Neuronal stem cell (in vitro differentiated cells): ENCODE results near the gene RFX1.

Experiments
- DNase-seq: peaks from one replicate; pipeline ENCODE4 v3.0.0-alpha.2; 2013; ENCODE audit warnings: low spot score
- H2AFZ ChIP-seq: one replicate; pipeline ENCODE4 v1.6.1; 2013; ENCODE audit warnings: mild to moderate bottlenecking, low read length, inconsistent platforms
- H2AK5ac ChIP-seq: 2 replicates; pipeline ENCODE4 v1.6.1; 2013; ENCODE audit warnings: low read depth, mild to moderate bottlenecking, inconsistent platforms, low read length, moderate library complexity, mixed read lengths
- H2BK120ac ChIP-seq: 2 replicates; pipeline ENCODE4 v1.6.1; 2013; ENCODE audit warnings: low read depth, mild to moderate bottlenecking, inconsistent platforms, low read length, moderate library complexity, mixed read lengths
- H2BK12ac ChIP-seq: one replicate; pipeline ENCODE4 v1.6.1; 2013; ENCODE audit warnings: low read length, inconsistent platforms
- H2BK15ac ChIP-seq: 2 replicates; pipeline ENCODE4 v1.6.1; 2013; ENCODE audit warnings: mild to moderate bottlenecking, low read length, inconsistent platforms, mixed read lengths
- H2BK5ac ChIP-seq: one replicate; pipeline ENCODE4 v1.6.1; 2013; ENCODE audit warnings: inconsistent platforms, mild to moderate bottlenecking, low read length, moderate library complexity
- H3K14ac ChIP-seq: one replicate; pipeline ENCODE4 v1.6.1; 2013; ENCODE audit warnings: low read length, inconsistent platforms
- H3K18ac ChIP-seq: 2 replicates; pipeline ENCODE4 v1.6.1; 2013; ENCODE audit warnings: low read length, inconsistent platforms
- H3K23ac ChIP-seq: 2 replicates; pipeline ENCODE4 v1.6.1; 2013; ENCODE audit warnings: low read depth, mild to moderate bottlenecking, mixed read lengths, low read length, inconsistent platforms; ENCODE audit not compliant: poor library complexity
- H3K27ac ChIP-seq: replicated peaks from 3 replicates; pipeline ENCODE4 v1.5.1; 2013; ENCODE audit warnings: low read length, inconsistent platforms
- H3K27me3 ChIP-seq, 3 experiments: 2 replicates each; pipeline ENCODE4 v1.6.1; 2013; ENCODE audit warnings: low read length in 3 of 3, mild to moderate bottlenecking in 2 of 3, inconsistent platforms in 1 of 3, low read depth in 1 of 3, mixed read lengths in 1 of 3, moderate library complexity in 1 of 3; ENCODE audit not compliant: control insufficient read depth in 3 of 3, insufficient read depth in 3 of 3
- H3K36me3 ChIP-seq, 2 donors: replicated peaks in 1 of 2; 2 replicates each; pipeline ENCODE4 v1.6.1; 2013; ENCODE audit warnings: low read length in 2 of 2; ENCODE audit not compliant: control insufficient read depth in 2 of 2, insufficient read depth in 2 of 2
- H3K4ac ChIP-seq: 2 replicates; pipeline ENCODE4 v1.6.1; 2013; ENCODE audit warnings: inconsistent platforms, mild to moderate bottlenecking, low read length, moderate library complexity
- H3K4me1 ChIP-seq, 2 donors: 1 replicate in 1 of 2; 2 replicates in 1 of 2; pipeline ENCODE4 v1.6.1; 2013; ENCODE audit warnings: low read length in 2 of 2, low read depth in 1 of 2; ENCODE audit not compliant: control insufficient read depth in 2 of 2, insufficient read depth in 1 of 2
- H3K4me2 ChIP-seq: one replicate; pipeline ENCODE4 v1.6.1; 2013; ENCODE audit warnings: mild to moderate bottlenecking, low read length, inconsistent platforms; ENCODE audit not compliant: insufficient read depth, poor library complexity, severe bottlenecking
- H3K4me3 ChIP-seq, 2 donors: 2 replicates each; pipeline ENCODE4 v1.5.1; 2013; ENCODE audit warnings: low read length in 2 of 2, mild to moderate bottlenecking in 2 of 2, inconsistent platforms in 1 of 2, moderate library complexity in 1 of 2
- H3K79me1 ChIP-seq: one replicate; pipeline ENCODE4 v1.6.1; 2013; ENCODE audit warnings: low read depth, mild to moderate bottlenecking, inconsistent platforms, low read length, moderate library complexity
- H3K9ac ChIP-seq: one replicate; pipeline ENCODE4 v1.6.1; 2013; ENCODE audit warnings: mild to moderate bottlenecking, low read depth, low read length, inconsistent platforms; ENCODE audit not compliant: poor library complexity
- H3K9me3 ChIP-seq, 2 donors: replicated peaks in 1 of 2; 2 replicates each; pipeline versions ENCODE3 to v1.6.1; 2013; ENCODE audit warnings: low read length in 2 of 2, mild to moderate bottlenecking in 2 of 2, inconsistent platforms in 1 of 2, low read depth in 1 of 2, mixed read lengths in 1 of 2, moderate library complexity in 1 of 2; ENCODE audit not compliant: control insufficient read depth in 2 of 2, insufficient read depth in 1 of 2
- H4K8ac ChIP-seq: one replicate; pipeline ENCODE4 v1.6.1; 2013; ENCODE audit warnings: low read depth, mild to moderate bottlenecking, inconsistent platforms, low read length, moderate library complexity
- H4K91ac ChIP-seq: one replicate; pipeline ENCODE4 v1.6.1; 2013; ENCODE audit warnings: low read length, low read depth, mild to moderate bottlenecking, inconsistent platforms; ENCODE audit not compliant: poor library complexity
- WGBS, 2 donors: extraction: QIAGEN DNeasy Blood & Tissue Kit; methylation state at CpG; one replicate each; pipeline ENCODE4 v1.1.7; 2013; ENCODE audit warnings: missing lambda C conversion rate in 2 of 2, mixed read lengths in 1 of 2; ENCODE audit not compliant: insufficient read length in 2 of 2, insufficient replicate concordance in 1 of 2; ENCODE audit errors: extremely low coverage in 2 of 2; 5-methylcytosine and 5-hydroxymethylcytosine counted together

RFX1 gene

DNA sequence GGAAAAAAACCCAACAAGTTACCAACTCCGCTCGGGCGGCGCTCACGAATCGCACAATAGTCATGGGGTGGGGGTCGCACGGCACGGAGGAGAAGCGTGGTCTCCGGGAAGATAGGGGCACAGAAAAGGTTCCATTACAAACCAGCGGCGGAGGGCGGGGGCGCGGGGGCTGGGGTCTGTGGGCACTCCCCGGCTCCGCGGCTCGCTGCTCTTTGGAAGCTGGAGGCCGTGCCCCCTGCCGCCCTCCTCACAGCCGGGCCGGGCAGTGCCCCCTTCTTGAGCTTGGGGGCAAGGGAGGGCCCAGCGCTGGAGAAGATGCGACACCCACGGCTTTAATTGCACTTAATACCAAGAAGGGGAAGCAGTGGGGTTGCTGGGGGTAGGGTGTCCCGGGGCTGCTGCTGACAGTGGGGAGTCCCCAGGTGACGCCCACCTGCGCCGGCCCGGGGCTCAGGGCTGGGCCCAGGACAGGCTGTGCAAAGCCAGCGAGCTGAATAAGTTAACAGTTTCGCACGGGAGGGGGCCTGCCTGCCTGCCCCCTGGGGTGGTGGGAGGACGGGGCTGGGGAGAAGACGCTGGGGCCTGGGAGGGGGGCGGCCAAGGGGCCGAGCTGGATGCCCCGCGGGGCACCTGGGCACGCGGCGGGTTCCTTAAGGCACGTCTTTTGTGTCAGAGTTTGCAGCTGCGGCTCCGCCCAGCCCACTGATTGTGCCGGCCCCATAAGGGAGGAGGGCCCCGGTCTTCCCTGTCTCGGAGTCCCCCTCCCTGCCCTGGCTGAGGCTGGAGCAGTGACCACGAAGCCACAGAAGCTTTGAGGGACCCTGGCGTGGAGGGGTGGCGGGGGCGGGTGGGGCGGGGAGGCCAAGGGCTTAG, 44.1 kb downstream of the RFX1 start:
- Histone ChIP-seq H3K4me3 (no peak overlapping the region), H2BK120ac (no peak overlapping the region), H3K36me3 (peaks cover 45 to 66% of the 10 kb centered on the region in 2 donors), H3K23ac (peak overlapping the region; percentile 20), H3K4me2 (peak overlapping the region; percentile 49), H3K27ac (no peak overlapping the region), H3K9me3 (no peaks in the 10 kb centered on the region), H2BK15ac (peak overlapping the region; percentile 85), H4K91ac (no peak overlapping the region), H3K14ac (no peak overlapping the region), H2AK5ac (peak overlapping the region; percentile 81), H2BK12ac (no peak overlapping the region), H3K4me1 (peaks cover 0 to 9% of the 10 kb centered on the region in 2 donors), H3K79me1 (peaks cover 9% of the 10 kb centered on the region), H3K9ac (no peak overlapping the region), H3K4ac (peak overlapping the region; percentile 76), H2AFZ (no peak overlapping the region), H3K18ac (peak overlapping the region; percentile 87), H4K8ac (no peak overlapping the region), H3K27me3 (peaks cover 0 to 4% (median 0%) of the 10 kb centered on the region in 3 experiments), H2BK5ac (peak overlapping the region; percentile 24)
- DNase-seq = no peak
- WGBS, 2 donors = no CpG with 5 or more reads among the region's 55 CpGs

DNA sequence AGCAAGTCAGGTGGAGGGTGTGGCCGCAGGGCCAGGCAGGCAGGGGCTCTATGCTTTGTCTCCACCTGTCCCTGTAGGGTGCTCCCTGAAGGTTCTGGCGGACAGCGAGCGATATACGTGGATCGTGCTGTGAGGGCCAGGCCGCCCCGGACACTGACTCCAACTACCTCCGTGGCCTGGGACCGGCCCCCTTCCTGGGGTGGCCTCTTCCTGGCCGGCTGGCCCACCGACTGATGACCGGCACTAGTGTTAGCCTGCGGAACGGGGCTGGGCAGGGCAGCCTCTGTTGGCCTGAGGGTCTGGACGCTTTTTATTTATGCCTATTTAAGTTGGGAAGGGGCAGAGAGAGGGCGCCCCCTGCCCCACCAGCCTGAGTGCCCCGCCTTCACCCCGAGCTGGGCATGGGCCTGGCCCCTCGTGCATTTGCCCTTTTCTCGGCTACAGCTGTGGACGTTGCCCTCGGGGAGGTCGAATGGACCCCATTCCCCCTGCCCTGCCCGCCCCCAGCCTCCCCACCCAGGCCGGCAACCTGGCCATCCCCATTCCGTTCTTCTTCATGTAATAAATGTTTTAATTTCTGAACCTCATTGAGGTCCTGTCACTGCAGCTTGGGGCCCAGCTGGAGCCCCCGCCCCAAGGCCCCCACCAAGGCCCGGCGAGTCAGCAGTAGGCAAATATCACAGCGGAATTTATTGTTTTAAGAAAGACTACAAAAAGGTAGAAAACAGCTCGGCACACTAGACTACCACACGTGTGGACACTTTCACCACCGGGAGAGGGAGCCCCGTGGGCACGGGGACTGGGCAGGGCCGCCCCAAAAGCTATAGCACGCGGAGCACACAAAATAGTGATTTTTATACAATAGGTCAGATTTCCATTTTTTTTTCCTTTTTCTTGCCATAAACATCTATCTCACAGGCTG, 45.0 kb downstream of the RFX1 start:
- H3K4me1 ChIP-seq = peaks cover 0 to 9% of the 10 kb centered on the region in 2 donors
- H3K36me3 ChIP-seq = peaks cover 45 to 66% of the 10 kb centered on the region in 2 donors
- H2BK120ac ChIP-seq = no peak overlapping the region
- peaks cover 11% of the 10 kb centered on the region for H3K79me1 ChIP-seq
- no peak overlapping the region for H2BK15ac ChIP-seq
- H2AK5ac ChIP-seq = no peak overlapping the region
- H2AFZ ChIP-seq = no peak overlapping the region
- no CpG with 5 or more reads among the region's 39 CpGs for WGBS, 2 donors
- no peak overlapping the region for H2BK5ac ChIP-seq
- H3K18ac ChIP-seq = no peak overlapping the region
- H3K27ac ChIP-seq = no peak overlapping the region
- H3K4ac ChIP-seq = no peak overlapping the region
- H2BK12ac ChIP-seq = no peak overlapping the region
- no peak for DNase-seq
- no peaks in the 10 kb centered on the region for H3K9me3 ChIP-seq
- H3K27me3 ChIP-seq = peaks cover 0 to 4% (median 0%) of the 10 kb centered on the region in 3 experiments
- H3K14ac ChIP-seq = no peak overlapping the region
- no peak overlapping the region for H3K4me3 ChIP-seq
- peak overlapping the region; percentile 92 for H4K8ac ChIP-seq
- H4K91ac ChIP-seq = no peak overlapping the region
- peak overlapping the region; percentile 27 for H3K9ac ChIP-seq
- H3K4me2 ChIP-seq = no peak overlapping the region
- peak overlapping the region; percentile 6 for H3K23ac ChIP-seq

DNA sequence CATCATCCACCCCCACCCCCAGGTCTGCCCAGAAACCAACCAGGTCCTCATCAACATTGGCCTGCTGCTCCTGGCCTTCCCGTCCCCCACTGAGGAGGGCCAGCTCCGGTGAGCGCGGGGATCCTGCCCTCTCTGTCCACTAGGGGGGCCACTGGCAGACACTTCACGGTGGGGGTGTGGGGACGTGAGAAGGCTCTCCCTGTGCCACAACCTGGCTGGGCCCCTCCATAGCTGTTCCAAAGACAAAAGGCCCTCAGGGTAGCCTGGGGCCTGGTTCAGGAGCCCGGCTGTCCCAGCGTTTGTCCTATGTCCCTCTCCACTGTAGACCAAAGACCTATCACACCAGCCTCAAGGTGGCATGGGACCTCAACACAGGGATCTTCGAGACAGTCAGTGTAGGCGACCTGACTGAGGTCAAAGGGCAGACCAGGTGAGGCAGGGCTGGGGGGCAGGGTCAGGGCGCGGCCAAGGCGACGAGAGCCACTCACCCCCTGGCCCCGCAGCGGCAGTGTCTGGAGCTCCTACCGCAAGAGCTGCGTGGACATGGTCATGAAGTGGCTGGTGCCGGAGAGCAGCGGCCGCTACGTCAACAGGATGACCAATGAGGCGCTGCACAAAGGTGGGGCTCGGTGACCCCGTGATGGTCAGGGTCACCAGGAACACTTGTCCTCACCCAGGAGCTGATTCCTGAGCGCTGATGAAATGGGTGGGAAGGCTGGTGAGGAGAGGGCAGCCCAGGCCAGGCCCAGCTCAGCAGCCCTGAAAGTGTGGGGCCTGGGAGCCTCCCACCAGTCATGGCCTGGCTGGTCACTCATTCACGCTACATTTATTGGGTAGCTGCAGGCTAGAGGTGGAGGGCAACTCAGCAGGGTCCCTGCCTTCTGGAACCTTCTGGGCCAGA, 45.9 kb downstream of the RFX1 start:
- DNase-seq = no peak
- no CpG with 5 or more reads among the region's 27 CpGs for WGBS, 2 donors

More for the DNA sequence above, 45.9 kb downstream of the RFX1 start:
- Histone ChIP-seq H2BK5ac (no peak overlapping the region), H3K9me3 (no peaks in the 10 kb centered on the region), H3K4ac (no peak overlapping the region), H2BK12ac (peak overlapping the region; percentile 2), H3K9ac (peak overlapping the region; percentile 27), H2AK5ac (no peak overlapping the region), H3K14ac (no peak overlapping the region), H3K18ac (no peak overlapping the region), H2AFZ (no peak overlapping the region), H3K27ac (no peak overlapping the region), H3K4me2 (no peak overlapping the region), H4K8ac (peak overlapping the region; percentile 92), H3K4me1 (peaks cover 0 to 9% of the 10 kb centered on the region in 2 donors), H3K79me1 (peaks cover 17% of the 10 kb centered on the region), H3K4me3 (no peak overlapping the region), H3K36me3 (peaks cover 51 to 67% of the 10 kb centered on the region in 2 donors), H4K91ac (no peak overlapping the region), H2BK15ac (no peak overlapping the region), H3K27me3 (peaks cover 0 to 4% (median 0%) of the 10 kb centered on the region in 3 experiments), H2BK120ac (peak overlapping the region; percentile 26), H3K23ac (peak overlapping the region; percentile 6)
